GM12878 (cell line): Measurements from ENCODE around the gene SWSAP1.

Experiments
- CHD4 ChIP-seq: fragments of 200-600 bp; sonication (generic); IDR thresholded peaks from 2 replicates; pipeline ENCODE4 v1.6.1; 2016; ENCODE audit warnings: mild to moderate bottlenecking
- CTCF ChIP-seq, 3 experiments: IDR thresholded peaks in 2 of 3; conservative IDR thresholded peaks in 1 of 3; 2 replicates each; pipeline ENCODE4 v1.5.1; 2011; ENCODE audit warnings: low read depth in 3 of 3, low read length in 3 of 3, mild to moderate bottlenecking in 3 of 3, control low read depth in 2 of 3, moderate library complexity in 2 of 3, inconsistent platforms in 1 of 3, mixed read lengths in 1 of 3; ENCODE audit not compliant: control insufficient read depth in 2 of 3, insufficient read depth in 1 of 3; ENCODE audit errors: extremely low read depth in 1 of 3
- EP300 ChIP-seq, 2 experiments: fragments of 150-350 bp in 1 of 2; IDR thresholded peaks; 2 replicates each; pipeline ENCODE4 v1.6.1; 2011 to 2012; ENCODE audit warnings: low read depth in 2 of 2, low read length in 2 of 2, borderline replicate concordance in 1 of 2, improper control_type of control experiment in 1 of 2, inconsistent platforms in 1 of 2; ENCODE audit not compliant: control insufficient read depth in 1 of 2
- HDAC2 ChIP-seq: fragments of 200-600 bp; sonication (generic); IDR thresholded peaks from 2 replicates; pipeline ENCODE4 v1.6.1; 2017
- MEF2A ChIP-seq: IDR thresholded peaks from 2 replicates; pipeline ENCODE4 v1.6.1; 2011; ENCODE audit warnings: low read depth, mild to moderate bottlenecking, low read length, moderate library complexity; ENCODE audit not compliant: insufficient read depth
- MYC ChIP-seq: IDR thresholded peaks from 2 replicates; pipeline ENCODE4 v1.6.1; 2011; ENCODE audit warnings: mild to moderate bottlenecking, low read length, moderate library complexity, inconsistent platforms; ENCODE audit not compliant: insufficient read depth, insufficient replicate concordance, insufficient read length, severe bottlenecking
- NFIC ChIP-seq: IDR thresholded peaks from 2 replicates; pipeline ENCODE4 v1.6.1; 2012; ENCODE audit warnings: low read depth, mild to moderate bottlenecking, inconsistent platforms, low read length, moderate library complexity
- PBX3 ChIP-seq: IDR thresholded peaks from 2 replicates; pipeline ENCODE4 v1.6.1; 2011; ENCODE audit warnings: mild to moderate bottlenecking, low read depth, low read length, moderate library complexity; ENCODE audit not compliant: insufficient replicate concordance
- SIN3A ChIP-seq: IDR thresholded peaks from 2 replicates; pipeline ENCODE4 v1.6.1; 2012; ENCODE audit warnings: low read depth, low read length, improper control_type of control experiment
- SMAD1 ChIP-seq: fragments of 450-650 bp; IDR thresholded peaks from 2 replicates; pipeline ENCODE4 v1.6.1; 2018; ENCODE audit warnings: mild to moderate bottlenecking, low read depth; ENCODE audit not compliant: partially characterized antibody
- SMC3 ChIP-seq: IDR thresholded peaks from 2 replicates; pipeline ENCODE4 v1.6.1; 2011; ENCODE audit warnings: low read length, improper control_type of control experiment, borderline replicate concordance
- TAF1 ChIP-seq: IDR thresholded peaks from 2 replicates; pipeline ENCODE4 v1.6.1; 2011; ENCODE audit warnings: mild to moderate bottlenecking, low read depth, low read length, borderline replicate concordance
- USF2 ChIP-seq: IDR thresholded peaks from 2 replicates; pipeline ENCODE4 v1.6.1; 2011; ENCODE audit warnings: low read depth, low read length, improper control_type of control experiment, borderline replicate concordance
- ZBTB40 ChIP-seq: fragments of 450-650 bp; IDR thresholded peaks from 2 replicates; pipeline ENCODE4 v1.6.1; 2016; ENCODE audit warnings: mild to moderate bottlenecking, moderate library complexity, borderline replicate concordance

- TF ChIP-seq TAF1: no peak
- TF ChIP-seq SIN3A: no peak
- TF ChIP-seq CTCF (IDR thresholded peaks at IDR 0.05 in 2 of 3, conservative IDR thresholded peaks at IDR 0.05 in 1 of 3; ENCODE audit: control insufficient read depth in 2 of 3, extremely low read depth in 1 of 3, insufficient read depth in 1 of 3, low read depth in 3 of 3, low read length in 3 of 3): no peak
- no peak for TF ChIP-seq SMC3
- no peak for TF ChIP-seq HDAC2
- TF ChIP-seq MEF2A: no peak
- TF ChIP-seq ZBTB40: no peak
- no peak for TF ChIP-seq MYC
- TF ChIP-seq NFIC: no peak
- TF ChIP-seq CHD4: no peak
- no peak for TF ChIP-seq EP300 (IDR thresholded peaks at IDR 0.05; ENCODE audit: borderline replicate concordance in 1 of 2, control insufficient read depth in 1 of 2, low read depth in 2 of 2, low read length in 2 of 2)
- TF ChIP-seq PBX3: no peak
- no peak for TF ChIP-seq USF2
- no peak for TF ChIP-seq SMAD1
These were observed 15.9 kb downstream of the SWSAP1 start for GRCh38 chr19:11390359-11390758.
